DMS 273 treated with DMSO at 0.1 percent for 48 hours (cell line): ENCODE measurements around the gene GDF11.

Experiments used
- DNase-seq: peaks from one replicate; lab custom pipeline; 2025; lab: John Stamatoyannopoulos, UW

GDF11 gene

DNA sequence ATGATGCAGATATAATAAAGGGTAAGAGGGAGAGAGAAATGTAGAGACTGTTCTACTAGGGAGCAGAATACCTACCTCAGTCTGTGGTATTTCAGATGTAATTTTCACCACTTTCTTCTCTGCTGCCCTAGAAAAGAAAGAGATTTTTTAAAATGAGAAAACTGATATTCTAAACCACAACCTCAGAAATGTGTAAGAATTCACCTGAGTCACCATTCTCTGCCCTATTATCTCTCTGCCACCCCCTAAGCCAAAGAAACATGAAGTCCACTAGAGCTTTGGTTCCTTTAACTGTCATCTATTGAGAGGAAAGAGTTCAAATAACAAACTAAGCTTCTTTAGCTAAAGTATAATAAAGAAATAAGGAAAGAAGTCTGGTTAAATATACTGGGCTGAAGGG lies 53.0 kb downstream of the GDF11 start:
- DNase-seq: no peak

DNA sequence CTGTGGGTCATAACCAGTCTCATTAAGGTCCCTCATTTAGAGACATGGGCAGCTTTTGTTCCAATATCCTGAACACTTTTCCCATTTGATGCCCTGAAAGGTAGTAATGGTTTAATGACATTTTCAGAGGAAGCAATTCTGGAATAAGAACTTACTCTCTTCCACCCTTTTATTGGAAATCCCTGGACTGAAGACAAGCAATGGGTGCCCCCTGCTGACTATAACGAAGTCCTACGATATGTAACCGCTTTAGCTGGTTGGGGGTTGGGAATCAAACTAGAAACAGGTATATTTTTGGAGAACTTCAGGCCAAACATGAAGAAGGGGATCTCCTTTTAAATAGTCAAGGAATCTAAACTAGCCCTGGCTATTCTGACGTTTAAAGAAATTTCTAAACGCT lies 54.1 kb downstream of the GDF11 start:
- peak; percentile 5 for DNase-seq

DNA sequence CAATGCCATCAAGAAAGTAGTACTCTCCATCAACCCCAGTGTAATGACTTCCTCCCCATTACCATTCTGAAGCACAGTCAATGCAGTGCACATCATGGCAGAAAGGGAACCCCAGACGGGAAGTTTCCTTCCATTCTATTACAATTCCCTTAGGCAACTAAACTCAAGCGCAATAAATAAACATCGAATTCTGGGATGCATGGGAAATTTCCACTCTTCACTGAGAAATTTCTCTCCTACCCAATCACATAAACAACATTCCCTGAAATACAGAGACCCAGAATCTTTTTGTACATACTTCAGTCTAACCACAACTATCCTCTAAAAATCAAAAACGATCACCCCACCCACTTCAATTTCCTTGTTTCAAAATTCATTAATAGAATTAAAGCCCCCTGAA lies 54.6 kb downstream of the GDF11 start:
- no peak for DNase-seq
